ENCODE results near the gene PPP1R2B.

GRCh38 chr5:156850206-156850751 lies at the start of gene PPP1R2B:
- TF ChIP-seq CTCF (IDR thresholded peaks at IDR 0.05): no peak
- no peak for TF ChIP-seq NR2C2 (CRISPR knock-in tag; IDR thresholded peaks at IDR 0.05)
- TF ChIP-seq NFYB (CRISPR knock-in tag; conservative IDR thresholded peaks at IDR 0.05; ENCODE audit: low read depth): no peak
